H1 (cell line): ENCODE measurements around the gene SMIM15.

Source experiments
- CEBPB ChIP-seq: IDR thresholded peaks from 2 replicates; pipeline ENCODE4 v1.6.1; 2012; ENCODE audit warnings: low read depth, low read length
- CTCF ChIP-seq, 3 experiments: IDR thresholded peaks; 1 replicate in 2 of 3; 2 replicates in 1 of 3; pipeline versions ENCODE4 v1.5.1 to v1.6.1; 2011; ENCODE audit warnings: low read length in 3 of 3, mild to moderate bottlenecking in 3 of 3, inconsistent platforms in 2 of 3, low read depth in 1 of 3, moderate library complexity in 1 of 3; ENCODE audit not compliant: insufficient read depth in 1 of 3; ENCODE audit errors: control extremely low read depth in 1 of 3
- EGR1 ChIP-seq: IDR thresholded peaks from 2 replicates; pipeline ENCODE4 v1.6.1; 2011; ENCODE audit warnings: low read depth, low read length, borderline replicate concordance
- FOSL1 ChIP-seq: IDR thresholded peaks from 2 replicates; pipeline ENCODE4 v1.6.1; 2011; ENCODE audit warnings: mild to moderate bottlenecking, low read depth, low read length, moderate library complexity; ENCODE audit not compliant: insufficient read depth
- GTF2F1 ChIP-seq: IDR thresholded peaks from 2 replicates; pipeline ENCODE4 v1.6.1; 2012; ENCODE audit warnings: low read depth, low read length, improper control_type of control experiment, borderline replicate concordance
- MAX ChIP-seq: IDR thresholded peaks from 2 replicates; pipeline ENCODE4 v1.6.1; 2012; ENCODE audit warnings: inconsistent platforms
- RAD21 ChIP-seq, 2 experiments: IDR thresholded peaks in 1 of 2; conservative IDR thresholded peaks in 1 of 2; 2 replicates each; pipeline ENCODE4 v1.6.1; 2011; ENCODE audit warnings: low read depth in 2 of 2, low read length in 2 of 2, improper control_type of control experiment in 1 of 2, inconsistent platforms in 1 of 2, mild to moderate bottlenecking in 1 of 2, moderate library complexity in 1 of 2
- SIN3A ChIP-seq, 2 experiments: IDR thresholded peaks in 1 of 2; conservative IDR thresholded peaks in 1 of 2; 2 replicates each; pipeline ENCODE4 v1.6.1; 2011 to 2012; ENCODE audit warnings: low read length in 2 of 2, improper control_type of control experiment in 1 of 2, low read depth in 1 of 2, mild to moderate bottlenecking in 1 of 2

GRCh38 chr5:61162832-61163567 lies 732 bp upstream of the SMIM15 start:
- TF ChIP-seq SIN3A (conservative IDR thresholded peaks at IDR 0.05 in 1 of 2, IDR thresholded peaks at IDR 0.05 in 1 of 2; ENCODE audit: low read depth in 1 of 2, low read length in 2 of 2) (no peak; a peak in 1 of 4 replicates), CTCF (IDR thresholded peaks at IDR 0.05; ENCODE audit: control extremely low read depth in 1 of 3, insufficient read depth in 1 of 3, low read depth in 1 of 3, low read length in 3 of 3) (no peak), MAX (no peak), FOSL1 (no peak), EGR1 (no peak), CEBPB (no peak), GTF2F1 (no peak), RAD21 (IDR thresholded peaks at IDR 0.05 in 1 of 2, conservative IDR thresholded peaks at IDR 0.05 in 1 of 2; ENCODE audit: low read depth in 2 of 2, low read length in 2 of 2) (no peak)
